GM19455 (cell line): ENCODE measurements around the gene FNTB.

Experiments
- ATAC-seq: cut with Tn5 transposase; IDR thresholded peaks from one replicate; pipeline ENCODE4 v1.9.1; 2021; ENCODE audit not compliant: unreplicated experiment

FNTB gene

DNA sequence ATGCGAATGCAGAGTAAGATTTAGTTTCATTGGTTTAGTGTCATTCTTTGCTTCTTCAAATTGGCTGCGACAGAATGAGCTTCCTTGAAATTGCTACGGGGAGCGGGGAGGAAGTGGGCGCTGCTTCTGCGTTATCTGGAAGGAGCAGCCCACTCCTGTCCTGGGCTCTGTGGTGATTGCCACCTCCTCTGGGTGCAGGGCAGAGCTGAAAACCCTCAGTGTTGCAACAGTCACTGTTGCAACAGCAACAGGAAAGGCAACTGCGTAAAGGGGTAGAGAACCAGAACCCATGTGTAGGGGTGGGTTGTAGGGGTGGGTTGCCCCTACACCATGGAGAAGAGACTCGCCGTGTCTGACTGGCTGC lies 57.9 kb downstream of the FNTB start:
- ATAC-seq: no peak

DNA sequence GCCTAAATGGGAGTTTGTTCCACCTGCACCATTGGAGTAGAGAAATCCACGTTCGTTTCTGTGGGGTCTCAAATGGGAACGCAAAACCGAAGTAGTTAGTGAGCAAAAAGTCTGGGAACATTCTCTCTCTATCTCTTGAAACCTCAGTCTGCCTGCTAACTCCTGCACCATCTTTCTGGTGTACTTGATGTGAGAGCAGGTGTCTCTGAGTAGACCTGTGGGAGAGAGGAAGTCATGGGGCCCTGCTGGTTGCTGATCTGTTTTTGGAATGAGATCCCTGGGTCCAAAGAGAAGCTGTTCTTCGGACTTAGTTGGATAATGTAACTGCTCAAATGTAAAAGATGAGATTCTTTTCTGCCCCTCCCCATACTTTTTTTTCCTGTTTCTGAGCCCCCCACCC lies 58.3 kb downstream of the FNTB start:
- ATAC-seq: no peak

GRCh38 chr14:65045709-65046108 lies 59.0 kb downstream of the FNTB start:
- no peak for ATAC-seq

- ATAC-seq: no peak
Measured at GRCh38 chr14:65052832-65053231, 66.1 kb downstream of the FNTB start.

DNA sequence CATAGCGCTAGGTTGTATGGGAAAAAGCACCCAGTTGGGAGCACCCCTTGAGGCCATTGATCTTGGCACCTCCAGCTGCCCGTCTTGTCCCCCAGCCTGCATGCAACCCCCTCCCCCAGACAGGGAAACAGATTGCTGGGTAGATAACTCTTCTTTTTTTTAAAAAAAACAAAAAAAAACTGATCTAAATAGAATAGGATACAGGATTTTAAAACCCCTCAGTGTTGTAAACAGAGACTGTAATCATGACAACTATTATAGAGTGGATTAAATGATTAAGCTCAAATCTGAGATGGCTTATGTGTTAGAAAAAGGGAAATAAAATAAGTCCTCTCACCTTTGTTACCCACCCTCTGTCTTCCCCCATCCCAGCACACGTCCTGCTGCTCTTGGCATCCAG lies 66.8 kb downstream of the FNTB start:
- ATAC-seq: no peak

DNA sequence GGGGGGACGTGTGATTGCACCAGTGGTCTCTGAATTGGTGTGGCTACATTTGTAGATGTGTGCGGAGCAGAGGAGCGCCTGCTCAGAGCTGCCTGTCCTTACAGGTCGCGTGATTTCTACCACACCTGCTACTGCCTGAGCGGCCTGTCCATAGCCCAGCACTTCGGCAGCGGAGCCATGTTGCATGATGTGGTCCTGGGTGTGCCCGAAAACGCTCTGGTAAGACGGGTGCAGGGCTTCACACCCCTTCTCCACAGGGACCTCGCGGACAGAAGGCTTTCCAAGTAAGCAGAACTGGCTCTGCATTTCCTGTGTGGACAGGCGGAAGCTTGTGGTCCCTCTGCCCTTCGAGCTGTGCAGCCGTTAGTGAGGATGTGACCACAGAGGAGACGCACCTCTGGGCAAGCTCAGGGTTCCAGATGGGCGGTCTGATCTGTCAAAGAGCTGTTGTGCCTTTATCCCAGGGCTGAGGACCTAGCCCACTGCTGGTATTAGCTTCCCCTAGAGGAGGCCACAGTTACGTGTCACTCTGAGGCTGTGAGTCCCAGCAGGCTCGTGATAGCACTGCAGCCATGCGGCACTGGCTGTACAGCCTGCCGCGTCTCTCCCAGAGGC lies 67.9 kb downstream of the FNTB start:
- ATAC-seq: no peak

GRCh38 chr14:65057695-65058094 lies 71.0 kb downstream of the FNTB start:
- no peak for ATAC-seq

DNA sequence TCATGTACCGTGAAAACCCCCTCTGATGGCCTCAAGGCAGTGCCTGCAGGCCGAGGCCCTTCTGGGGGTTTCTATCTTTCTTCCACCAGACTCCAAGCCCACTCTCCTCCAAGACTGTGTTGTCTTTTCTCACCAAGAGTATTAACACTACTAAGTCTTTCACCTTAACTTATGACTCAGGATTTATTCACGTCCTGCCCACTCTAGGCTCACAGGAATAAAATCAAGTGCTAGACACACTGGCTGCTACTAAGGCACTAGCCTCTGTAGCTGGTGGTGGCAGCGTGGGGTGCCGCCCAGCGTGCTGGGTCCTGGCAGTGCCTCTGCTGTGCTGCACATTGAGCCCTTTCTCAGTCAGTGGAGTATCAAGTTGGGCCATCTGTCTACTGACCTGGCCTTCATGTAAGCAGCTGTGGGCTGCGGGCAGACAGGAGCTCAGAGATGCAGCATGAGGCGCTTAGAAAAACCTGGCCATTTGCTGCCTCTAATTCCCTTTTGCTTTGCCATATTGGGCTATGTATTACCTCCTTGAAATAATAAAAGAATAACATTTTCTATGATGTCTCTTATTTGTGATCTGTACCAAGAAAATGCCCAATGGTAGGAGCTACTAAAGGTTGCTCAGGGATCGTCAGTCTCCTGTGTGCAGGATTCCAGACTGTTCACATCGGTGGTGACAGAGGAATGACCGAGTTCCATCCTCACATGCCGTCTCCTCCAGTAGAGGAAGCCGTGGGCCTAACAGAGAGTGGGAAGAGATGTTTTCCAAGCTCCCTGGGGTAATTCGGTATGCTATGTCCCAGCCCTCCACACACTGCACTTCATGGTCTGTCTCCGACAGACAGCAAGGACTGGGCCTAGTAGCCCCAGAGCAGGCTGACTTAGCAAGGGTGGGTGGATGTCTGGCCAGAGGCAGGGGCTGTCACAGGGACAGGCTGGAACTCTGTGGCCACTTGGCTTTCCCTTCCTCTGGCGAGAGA lies 75.7 kb downstream of the FNTB start:
- ATAC-seq: no peak

- no peak for ATAC-seq
Measured at GRCh38 chr14:65065719-65066118, 79.0 kb downstream of the FNTB start.

- no peak for ATAC-seq
Measured at GRCh38 chr14:65069874-65070413, 83.2 kb downstream of the FNTB start.

DNA sequence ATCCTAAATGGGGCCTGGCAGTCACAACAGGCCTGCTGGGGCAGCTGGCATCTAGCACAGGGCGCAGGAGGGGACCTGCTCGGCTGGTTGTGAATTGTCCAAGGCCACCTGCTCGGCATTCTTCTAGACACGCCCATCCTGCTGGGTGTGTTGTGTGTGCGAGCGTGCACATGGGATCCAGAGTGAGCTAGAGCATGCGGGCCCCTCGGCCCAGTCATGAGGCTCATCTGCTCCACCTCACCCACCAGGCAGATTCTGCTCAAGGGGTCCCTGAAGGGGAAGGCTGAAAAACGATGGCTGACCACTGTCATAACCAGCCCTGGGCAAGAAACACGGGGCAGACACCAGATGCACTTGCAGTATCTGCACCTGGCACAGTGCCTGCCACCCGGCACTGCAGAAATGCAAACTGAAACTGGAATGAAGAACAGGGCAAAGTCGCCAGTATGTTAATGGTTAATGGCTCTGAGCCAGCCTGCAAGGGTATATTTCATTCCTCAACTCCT lies 83.8 kb downstream of the FNTB start:
- ATAC-seq: no peak

DNA sequence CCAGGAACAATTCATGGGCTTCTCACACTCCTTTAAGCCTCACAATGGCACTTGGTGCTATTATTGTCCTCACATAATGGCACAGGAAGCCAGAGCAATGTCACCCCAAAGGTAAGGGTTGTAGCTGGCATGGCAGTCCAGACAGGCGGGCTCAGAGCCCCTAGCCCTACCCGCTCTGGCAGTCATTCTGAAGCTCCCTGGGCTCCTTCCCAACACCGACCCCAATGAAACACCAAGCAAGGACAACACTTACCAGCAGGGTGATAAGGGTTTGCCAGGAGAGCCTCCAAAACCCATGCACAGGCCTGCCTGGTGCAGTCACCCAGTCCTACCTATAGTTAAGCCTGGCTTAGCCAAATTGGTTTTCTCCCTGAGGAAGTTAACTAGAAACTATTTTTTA lies 84.8 kb downstream of the FNTB start:
- no peak for ATAC-seq

GRCh38 chr14:65072256-65072655 lies 85.6 kb downstream of the FNTB start:
- no peak for ATAC-seq

DNA sequence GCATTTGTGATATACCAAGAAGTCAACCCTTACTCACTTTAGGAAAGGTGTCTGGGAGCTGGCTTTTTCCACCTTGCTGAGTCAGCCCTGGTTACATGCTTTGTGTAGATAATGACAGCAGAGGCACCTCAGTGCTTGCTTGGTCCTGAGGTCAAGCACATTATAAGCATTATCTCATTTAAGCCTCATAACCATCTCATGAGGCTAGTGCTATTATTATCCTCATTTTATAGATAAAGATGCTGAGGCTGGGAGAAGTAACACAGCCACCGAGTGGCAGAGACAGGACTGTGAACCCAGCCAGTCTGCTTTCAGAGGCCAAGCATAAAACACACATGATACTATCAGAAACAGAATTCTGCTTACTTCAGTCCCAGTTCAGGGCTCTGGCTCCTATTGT lies 86.2 kb downstream of the FNTB start:
- ATAC-seq: no peak

GRCh38 chr14:65073605-65074201 lies 87.0 kb downstream of the FNTB start:
- ATAC-seq: no peak

DNA sequence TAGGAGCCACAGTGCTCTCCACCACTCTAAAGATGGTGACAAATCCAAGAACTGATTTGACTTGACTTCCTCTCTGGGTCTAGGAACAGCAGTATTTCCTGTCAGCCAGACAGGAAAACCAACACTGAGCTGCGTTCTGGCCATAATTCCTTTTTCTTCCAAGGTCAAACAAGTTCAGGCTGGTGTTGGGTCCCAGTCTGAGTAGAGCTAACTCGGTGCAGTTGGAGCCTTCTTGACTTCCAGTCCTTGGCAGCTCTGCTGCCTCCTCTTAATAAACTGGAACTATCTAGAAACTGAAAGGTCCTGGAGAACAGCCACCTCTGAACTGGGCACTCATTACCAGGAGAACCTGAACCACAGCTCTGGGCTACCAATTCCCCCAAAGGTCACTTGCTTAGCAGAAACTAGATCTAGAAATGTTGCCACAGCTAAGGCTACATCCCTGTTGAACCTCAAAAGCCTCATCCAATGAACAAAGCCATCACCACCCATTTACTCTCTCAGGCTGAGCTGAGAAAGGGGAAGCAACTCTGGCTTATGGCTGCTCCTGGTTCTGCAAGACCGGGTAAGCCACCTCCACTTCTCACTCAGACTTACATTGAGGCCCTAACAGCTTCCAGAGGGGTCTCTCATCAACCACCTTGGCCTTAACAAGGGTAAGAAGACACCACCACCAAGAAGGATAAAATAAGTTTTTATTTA lies 87.9 kb downstream of the FNTB start:
- no peak for ATAC-seq

DNA sequence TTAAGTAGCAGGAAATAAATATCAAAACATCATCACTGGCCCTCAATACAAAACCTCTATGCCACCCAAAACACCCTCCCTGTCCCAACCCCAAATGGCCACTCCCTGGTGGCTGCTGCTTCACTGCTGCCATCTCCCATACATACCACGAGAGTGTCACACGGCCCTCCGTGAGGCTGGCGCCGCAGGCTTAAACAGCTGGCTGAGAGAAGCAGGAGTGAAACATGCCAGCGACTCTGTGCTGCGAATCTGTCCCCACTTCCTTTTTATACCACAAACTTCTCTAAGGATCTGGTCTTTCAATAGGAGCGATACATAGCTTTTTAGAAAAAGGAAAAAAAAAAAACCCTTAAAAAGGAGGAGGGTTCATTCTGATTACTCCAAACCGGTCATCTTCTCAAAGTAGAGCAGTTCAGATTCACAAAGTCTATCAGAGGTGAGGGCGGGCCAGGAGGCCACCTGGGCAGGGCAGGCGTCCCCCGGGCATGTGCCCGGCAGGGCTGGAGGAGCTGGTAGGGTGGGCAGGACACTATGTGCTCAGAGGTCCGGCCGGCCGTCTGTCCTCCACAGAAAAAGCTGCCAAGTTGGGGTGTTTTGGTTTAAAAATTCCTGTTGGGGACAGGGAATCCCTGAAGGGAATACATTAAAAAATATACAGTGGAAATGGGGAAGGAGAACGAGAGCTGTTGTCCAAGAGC lies 89.1 kb downstream of the FNTB start:
- ATAC-seq: no peak

- ATAC-seq: no peak
Measured at GRCh38 chr14:65077318-65077717, 90.6 kb downstream of the FNTB start.

DNA sequence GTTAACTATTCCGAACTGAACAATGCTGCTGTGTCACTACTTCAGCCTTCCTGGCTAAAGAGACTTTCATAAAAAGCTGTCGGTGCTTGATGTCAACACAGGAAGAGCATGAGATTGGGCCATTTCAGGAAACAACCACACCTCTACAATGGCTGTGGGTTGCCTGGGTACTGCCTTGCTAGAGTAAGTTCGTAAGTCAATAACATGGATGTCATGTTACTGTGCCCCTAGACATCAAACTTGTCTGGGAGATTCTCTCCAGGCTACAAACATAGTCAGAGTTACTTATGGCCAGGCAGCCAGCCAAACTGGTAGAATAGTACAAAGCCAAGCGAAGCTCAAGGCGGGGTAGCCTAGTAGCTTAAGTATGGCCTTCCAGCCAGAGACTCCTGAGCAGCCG lies 92.5 kb downstream of the FNTB start:
- no peak for ATAC-seq

DNA sequence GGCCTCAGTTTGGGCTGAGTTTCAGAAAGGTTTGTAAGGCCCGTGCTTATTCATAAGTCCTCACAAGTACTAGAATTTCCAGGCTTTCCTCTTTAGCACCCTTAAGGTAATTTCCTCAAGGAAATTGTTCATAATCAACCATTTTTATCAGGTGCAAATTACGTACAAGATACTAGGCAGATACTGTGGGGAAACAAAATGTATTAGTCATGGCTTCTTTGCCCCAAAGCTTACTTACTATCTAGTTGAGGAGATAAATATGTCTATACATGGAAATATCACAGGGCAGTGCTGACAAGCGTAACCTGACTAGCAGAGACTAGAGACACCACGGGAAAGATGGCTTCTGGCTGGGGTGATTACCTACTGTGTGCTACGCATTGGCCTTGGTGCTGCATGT lies 93.1 kb downstream of the FNTB start:
- no peak for ATAC-seq
